HG03064 (cell line): ENCODE measurements around the gene CARHSP1.
"Not testable (repeated sequence)": the region's sequence is repeated elsewhere in the genome, so short reads cannot be mapped to it uniquely, and the experiment has no call there.

Source experiments
- ATAC-seq: cut with Tn5 transposase; IDR thresholded peaks from one replicate; pipeline ENCODE4 v1.9.1; 2021; ENCODE audit warnings: low read depth; ENCODE audit not compliant: unreplicated experiment

CARHSP1 gene

GRCh38 chr16:8858994-8859912, 9.6 kb downstream of the CARHSP1 start:
- no peak for ATAC-seq

DNA sequence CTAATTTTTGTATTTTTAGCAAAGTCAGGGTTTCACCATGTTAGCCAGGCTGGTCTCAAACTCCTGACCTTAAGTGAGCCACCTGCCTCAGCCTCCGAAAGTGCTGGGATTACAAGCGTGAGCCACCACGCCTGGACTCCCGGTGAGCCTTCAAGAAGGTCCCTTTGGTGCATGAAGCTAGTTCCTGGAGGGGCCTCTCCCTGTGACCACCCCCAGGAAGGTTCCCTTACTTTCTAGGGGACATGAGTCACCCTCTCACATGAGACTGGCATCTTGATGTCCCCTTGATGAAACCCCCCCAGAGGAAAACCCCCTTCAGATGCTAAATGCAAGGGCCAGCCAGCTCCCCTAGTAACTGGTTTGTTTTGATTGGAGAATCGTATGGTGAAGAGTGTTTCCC, 12.8 kb downstream of the CARHSP1 start:
- ATAC-seq, result no peak

- no peak for ATAC-seq
Measured at GRCh38 chr16:8855051-8855786, 13.6 kb downstream of the CARHSP1 start.

GRCh38 chr16:8854298-8854948, 14.4 kb downstream of the CARHSP1 start:
- no peak for ATAC-seq

DNA sequence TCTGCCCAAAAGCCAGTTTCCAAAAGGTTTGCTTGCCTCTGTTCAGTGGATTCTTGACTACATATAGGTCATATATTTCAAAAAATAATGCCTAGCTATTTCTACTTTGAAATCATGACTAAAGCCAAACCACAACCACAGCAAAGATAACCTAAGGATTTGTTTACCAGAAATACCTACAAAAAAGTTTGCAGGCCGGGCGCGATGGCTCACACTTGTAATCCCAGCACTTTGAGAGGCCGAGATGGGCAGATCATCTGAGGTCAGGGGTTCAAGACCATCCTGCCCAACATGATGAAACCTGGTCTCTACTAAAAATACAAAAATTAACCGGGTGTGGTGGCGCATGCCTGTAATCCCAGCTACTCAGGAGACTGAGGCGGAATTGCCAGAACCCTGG, 15.2 kb downstream of the CARHSP1 start:
- no peak for ATAC-seq

- no peak for ATAC-seq
Measured at GRCh38 chr16:8853150-8853549, 15.7 kb downstream of the CARHSP1 start.

DNA sequence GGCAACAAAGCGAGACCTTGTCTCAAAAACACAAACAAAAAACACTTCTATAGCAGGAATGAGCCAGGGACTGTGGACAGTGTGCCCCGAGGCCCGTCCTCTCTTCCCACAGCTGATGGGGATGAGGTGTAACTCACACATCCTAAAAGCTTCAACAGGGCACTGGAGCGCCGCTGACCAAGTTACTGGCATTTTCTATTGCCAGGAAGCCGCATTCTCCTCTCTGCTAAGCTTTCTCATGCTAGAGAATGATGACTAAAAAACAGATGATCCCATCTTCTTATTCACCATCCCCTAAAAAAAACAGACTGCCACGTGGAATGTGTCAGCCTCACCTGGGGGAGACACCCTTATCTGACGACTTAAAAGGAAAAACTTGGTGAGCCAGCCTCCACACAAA, 16.3 kb downstream of the CARHSP1 start:
- no peak for ATAC-seq

- ATAC-seq, result no peak
Measured at GRCh38 chr16:8851761-8852403, 16.9 kb downstream of the CARHSP1 start.

- no peak for ATAC-seq
Measured at GRCh38 chr16:8850279-8850885, 18.4 kb downstream of the CARHSP1 start.

DNA sequence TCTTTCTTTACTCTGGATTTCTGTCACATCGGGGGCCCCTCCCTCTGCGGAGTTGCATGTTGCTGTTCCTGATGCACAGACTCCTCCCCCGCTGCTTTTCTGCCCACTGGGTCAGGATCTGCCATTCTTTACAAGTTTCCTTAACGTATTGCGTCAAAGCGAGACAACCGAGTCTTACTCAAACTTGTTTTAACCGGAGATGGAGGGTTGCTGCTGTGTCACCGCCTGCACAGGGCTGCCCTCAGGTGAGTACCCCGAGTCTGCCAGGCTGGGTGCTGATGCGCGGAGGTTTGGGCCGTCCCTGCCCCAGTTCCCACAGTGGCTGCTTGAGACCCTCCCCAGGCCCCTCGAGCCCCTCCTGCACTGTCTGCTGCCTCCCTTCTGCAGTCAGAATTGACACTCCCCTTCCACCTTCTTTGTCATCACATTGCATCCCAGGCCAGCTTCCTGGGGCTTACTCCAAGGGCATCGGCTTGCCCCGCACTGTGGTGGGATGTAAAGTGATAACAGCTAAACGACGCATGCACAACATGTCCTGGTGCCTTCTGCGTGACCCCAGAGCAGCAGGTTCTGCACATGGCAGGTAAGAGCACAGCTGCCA, 19.3 kb downstream of the CARHSP1 start:
- ATAC-seq, result no peak

DNA sequence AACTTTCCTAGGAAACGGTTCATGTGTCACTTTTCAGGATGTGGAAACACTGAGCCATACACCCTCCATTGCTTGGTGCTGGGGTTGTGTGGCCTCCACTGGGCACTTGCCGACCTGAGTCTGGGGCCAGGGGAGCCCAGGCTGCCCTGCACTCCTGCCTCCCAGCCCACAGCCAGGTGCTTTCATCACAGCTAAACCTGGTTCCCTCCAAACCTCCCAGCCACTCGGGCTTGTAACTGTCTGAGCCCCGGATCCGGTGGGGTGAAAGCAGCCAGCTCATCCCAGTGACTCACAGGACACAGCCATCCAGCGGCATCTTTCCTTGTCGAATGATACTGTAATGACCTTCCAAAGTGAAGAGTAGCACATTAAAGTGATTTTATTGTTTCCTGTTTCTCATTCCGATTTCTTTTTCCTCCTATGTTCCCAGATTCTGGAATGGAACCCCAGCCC, 19.8 kb downstream of the CARHSP1 start:
- no peak for ATAC-seq

- ATAC-seq, result no peak
Measured at GRCh38 chr16:8848231-8848938, 20.4 kb downstream of the CARHSP1 start.

DNA sequence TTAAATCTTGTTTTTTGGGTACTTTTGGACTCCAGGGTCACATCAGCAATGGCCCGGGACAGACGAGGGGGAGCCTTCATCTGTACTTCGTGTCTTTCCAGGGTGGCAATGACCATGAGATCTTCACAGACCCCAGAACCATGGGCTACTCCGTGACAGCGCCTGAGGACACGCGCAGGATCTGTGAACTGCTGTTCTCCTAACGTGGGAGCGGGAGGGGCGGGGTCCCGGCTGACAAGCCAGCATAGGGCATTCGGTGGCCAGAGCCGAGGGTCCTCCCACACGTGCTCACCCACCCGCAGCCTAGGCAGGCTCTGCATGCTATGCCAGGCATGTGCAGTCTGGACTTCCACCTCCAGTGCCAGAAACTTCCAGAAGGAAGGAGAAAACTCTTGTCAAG, 21.2 kb downstream of the CARHSP1 start:
- ATAC-seq, result no peak

DNA sequence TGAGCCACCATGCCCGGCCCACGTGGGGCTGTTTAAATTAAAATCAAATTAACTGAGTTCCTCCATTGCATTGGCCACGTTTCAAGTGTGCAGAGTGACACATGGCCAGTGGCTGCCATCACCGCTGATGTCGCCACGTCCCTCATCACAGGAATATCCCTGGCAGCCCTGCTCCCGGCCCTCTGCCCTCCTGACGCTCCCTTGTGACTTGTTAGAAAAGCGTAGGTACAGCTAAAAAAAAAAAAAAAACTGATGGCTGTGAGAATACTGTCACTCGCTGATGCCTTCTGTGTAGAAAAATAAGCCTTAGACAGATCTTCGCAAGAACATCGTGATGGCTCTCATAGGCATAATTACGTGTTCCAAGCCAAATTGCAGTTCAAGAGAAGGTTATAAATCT, 21.7 kb downstream of the CARHSP1 start:
- no peak for ATAC-seq

DNA sequence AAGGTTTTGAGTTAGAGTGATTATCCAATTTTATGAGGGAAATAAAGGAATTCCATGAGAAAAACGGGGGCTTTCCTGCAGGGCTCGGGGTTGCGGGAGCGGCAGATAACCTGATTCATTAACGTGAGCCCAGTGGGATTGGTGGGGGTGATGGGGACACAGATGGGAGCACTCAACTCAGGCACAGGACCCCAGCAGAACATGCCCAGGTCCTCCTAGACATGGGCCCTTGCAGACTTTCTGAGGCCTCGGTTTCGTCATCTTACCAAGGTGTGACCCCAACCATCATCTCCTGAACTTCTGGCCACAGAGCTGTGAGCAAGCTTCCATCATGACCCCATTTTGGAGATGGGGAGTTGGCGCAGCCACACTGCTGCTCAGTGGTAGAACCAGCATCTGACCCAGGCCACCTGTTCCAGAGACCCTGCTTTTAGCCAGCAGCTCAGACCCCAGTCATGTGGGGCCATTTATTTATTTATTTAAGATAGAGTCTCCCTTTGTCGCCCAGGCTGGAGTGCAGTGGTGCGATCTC, 22.3 kb downstream of the CARHSP1 start:
- ATAC-seq, result no peak

GRCh38 chr16:8845699-8846298, 23.0 kb downstream of the CARHSP1 start:
- ATAC-seq, result no peak

DNA sequence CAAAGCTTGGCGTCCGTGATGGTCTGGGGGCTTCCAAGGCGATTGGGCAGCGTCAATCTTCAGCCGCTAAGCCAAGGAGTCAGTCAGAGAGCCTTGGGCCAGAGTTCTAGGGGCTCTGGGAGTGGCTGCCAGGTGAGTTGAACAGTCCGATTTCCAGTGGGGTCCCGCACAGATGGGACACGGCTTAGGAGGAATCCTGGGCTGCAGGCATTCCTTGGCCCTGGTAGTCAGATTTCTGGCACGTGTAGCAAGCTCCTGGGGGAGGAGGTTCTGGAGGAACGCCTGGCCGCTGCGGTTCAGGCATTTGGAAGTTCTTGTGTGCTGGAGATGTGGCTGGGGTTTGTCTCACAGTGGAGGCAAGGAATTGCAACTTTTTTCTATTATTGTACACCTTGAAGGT, 25.5 kb downstream of the CARHSP1 start:
- not testable (repeated sequence) for ATAC-seq

- ATAC-seq, result not testable (repeated sequence)
Measured at GRCh38 chr16:8842016-8842415, 26.8 kb downstream of the CARHSP1 start.

DNA sequence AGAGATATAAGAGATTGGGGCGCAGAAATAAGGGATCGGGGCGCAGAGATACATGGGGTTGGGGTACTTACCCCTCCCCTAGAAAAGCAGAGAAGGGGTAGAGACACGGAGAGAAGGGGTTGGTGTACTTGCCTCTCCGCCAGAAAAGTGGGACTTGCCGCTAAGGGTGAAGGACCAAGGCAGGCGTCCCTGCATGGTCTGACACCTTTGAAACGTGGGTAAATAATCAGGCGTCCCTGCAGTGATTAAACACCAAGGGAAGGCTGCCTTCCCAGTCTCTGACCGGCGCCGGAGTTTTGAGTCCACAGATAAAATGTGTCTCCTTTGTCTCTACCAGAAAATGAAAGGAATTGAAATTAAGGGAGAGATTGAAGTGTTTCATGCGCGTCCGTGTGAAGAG, 31.2 kb downstream of the CARHSP1 start:
- not testable (repeated sequence) for ATAC-seq
